HG02943 (cell line): Measurements from ENCODE around the gene KDM3B.
"Not testable (repeated sequence)": the region's sequence is repeated elsewhere in the genome, so short reads cannot be mapped to it uniquely, and the experiment has no call there.

ENCODE experiments used
- ATAC-seq: cut with Tn5 transposase; IDR thresholded peaks from one replicate; pipeline ENCODE4 v1.9.1; 2021; ENCODE audit warnings: mild to moderate bottlenecking, low read depth, moderate library complexity; ENCODE audit not compliant: unreplicated experiment

The KDM3B gene, protein sequence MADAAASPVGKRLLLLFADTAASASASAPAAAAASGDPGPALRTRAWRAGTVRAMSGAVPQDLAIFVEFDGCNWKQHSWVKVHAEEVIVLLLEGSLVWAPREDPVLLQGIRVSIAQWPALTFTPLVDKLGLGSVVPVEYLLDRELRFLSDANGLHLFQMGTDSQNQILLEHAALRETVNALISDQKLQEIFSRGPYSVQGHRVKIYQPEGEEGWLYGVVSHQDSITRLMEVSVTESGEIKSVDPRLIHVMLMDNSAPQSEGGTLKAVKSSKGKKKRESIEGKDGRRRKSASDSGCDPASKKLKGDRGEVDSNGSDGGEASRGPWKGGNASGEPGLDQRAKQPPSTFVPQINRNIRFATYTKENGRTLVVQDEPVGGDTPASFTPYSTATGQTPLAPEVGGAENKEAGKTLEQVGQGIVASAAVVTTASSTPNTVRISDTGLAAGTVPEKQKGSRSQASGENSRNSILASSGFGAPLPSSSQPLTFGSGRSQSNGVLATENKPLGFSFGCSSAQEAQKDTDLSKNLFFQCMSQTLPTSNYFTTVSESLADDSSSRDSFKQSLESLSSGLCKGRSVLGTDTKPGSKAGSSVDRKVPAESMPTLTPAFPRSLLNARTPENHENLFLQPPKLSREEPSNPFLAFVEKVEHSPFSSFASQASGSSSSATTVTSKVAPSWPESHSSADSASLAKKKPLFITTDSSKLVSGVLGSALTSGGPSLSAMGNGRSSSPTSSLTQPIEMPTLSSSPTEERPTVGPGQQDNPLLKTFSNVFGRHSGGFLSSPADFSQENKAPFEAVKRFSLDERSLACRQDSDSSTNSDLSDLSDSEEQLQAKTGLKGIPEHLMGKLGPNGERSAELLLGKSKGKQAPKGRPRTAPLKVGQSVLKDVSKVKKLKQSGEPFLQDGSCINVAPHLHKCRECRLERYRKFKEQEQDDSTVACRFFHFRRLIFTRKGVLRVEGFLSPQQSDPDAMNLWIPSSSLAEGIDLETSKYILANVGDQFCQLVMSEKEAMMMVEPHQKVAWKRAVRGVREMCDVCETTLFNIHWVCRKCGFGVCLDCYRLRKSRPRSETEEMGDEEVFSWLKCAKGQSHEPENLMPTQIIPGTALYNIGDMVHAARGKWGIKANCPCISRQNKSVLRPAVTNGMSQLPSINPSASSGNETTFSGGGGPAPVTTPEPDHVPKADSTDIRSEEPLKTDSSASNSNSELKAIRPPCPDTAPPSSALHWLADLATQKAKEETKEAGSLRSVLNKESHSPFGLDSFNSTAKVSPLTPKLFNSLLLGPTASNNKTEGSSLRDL (N-terminal part only)

GRCh38 chr5:138352071-138352721 is at the start of gene KDM3B:
Gene KDM3B, plus strand, starts transcription at chr5:138352685. Its CDS starts 111 bp downstream, at chr5:138352796.
- ATAC-seq, result peak; percentile 64

DNA sequence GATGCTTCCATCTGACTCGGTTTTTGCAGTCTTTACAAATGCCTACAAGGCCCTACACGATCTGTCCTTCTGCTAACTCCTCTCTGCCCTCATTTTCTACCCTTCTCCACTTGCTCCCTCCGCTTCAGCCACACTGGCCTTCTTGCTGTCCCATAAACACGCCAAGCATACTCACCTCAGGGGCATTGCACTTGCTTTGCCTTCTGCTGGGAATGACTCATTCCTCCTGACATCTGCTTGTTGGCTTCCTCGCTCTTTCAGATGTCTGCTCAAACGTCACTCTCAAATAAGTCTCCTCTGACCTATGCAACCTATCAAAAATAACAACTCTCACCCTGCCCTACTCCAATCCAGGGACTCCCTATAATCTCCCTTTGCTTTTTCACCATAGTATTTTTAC is 49.1 kb upstream of the KDM3B start:
- ATAC-seq, result no peak

GRCh38 chr5:138305797-138306196 is 46.7 kb upstream of the KDM3B start:
- ATAC-seq, result no peak

- no peak for ATAC-seq
These were observed 36.7 kb upstream of the KDM3B start for GRCh38 chr5:138315751-138316278.

DNA sequence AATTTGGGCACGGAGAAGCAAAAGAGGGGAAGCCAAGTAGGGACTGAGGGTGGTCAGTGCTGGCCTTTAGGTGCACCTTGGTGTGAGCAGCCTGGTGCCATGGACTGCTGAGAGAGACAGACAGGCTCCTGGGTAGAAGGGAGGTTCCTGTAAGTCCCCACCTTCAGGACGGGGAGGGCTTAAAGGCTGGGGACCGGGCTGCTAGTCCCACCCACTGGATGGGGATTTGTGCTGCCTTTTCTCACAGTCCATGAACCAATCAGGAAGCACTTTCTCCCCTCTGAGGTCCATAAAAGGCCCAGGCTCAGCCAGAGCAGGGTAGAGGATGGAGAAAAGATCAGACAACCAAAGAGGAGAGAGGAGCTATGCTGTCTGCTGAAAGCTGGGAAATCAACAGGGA is 36.1 kb upstream of the KDM3B start:
- no peak for ATAC-seq

- not testable (repeated sequence) for ATAC-seq
These were observed 34.3 kb upstream of the KDM3B start for GRCh38 chr5:138318211-138318610.

GRCh38 chr5:138330813-138331448 is 21.6 kb upstream of the KDM3B start:
- ATAC-seq, result no peak

DNA sequence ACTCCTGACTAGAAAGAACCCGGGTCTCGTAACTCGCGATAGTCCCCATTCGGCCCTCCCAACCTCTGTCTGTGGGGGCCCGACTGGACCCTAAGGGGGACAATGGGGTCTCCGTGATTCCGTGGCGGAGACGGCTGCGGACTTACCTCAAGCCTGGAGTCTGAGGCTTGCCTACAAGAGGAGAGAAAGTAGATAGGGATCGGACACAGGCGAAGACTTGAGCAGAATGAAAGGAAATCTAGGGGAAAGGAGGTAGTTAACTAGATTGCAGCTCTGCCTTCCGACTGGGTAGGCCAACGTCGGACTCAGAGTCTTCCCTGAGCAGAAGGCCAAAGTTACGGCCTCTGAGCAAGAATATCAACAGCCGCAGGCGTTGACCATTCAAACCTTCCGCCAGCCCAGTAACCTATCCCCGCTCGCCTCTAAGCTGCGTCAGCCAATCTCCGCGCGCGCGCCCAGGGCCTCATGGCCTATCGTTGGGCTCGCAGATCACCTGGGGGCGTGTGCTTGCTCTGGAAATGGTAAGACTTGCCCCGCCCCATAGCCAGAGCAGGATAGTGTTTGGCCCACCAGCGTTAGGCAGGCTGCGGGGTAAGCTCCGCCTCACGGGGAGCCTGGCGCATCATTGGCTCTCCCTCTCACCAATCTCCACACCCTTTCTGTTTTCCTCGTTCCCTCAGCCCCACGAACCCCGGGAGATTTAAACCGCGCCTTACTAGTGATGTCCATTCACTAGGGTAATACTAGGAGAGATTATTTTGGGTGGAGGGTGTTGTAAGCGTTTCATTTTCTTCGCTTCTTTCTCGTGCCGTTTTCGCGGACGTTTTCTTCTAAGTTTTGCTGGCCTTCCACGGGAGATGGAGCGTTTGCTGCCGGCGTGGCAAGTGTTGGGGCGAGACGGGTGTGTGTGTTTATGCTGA is 20.8 kb upstream of the KDM3B start, which contains the start of gene CDC25C:
TSS of gene CDC25C (minus strand) at position 356 of the 920 bp plus-strand sequence. CDS start 624 bp downstream, outside the sequence.
- peak; percentile 99 for ATAC-seq

DNA sequence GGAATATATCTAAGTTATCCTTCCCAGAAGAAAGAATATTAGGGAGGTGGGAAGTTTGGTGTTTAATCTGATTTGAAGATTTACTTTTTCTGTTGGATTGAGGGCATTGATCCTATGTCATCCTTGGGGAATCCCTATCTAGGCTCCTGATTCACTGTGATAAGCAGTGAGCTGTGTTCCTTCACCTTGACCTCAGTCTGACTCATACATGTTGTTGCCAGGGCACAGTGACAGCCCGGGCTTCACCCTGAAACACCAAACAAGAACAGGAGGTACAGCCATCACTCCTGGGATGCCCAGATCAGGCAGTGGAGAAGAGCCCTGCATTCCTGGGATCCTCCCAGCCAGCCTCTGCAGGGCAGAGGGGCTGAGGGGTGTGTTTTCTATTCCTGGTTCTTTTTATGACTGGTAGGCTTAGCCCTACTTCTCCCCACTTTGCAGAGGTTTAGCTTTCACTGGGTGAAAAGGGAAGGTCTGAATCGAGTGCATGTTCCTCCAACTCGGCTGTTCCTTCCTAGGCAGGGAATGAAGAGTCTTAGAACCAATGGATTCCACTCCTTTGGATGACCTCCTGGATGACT is 17.5 kb upstream of the KDM3B start:
- ATAC-seq, result no peak

DNA sequence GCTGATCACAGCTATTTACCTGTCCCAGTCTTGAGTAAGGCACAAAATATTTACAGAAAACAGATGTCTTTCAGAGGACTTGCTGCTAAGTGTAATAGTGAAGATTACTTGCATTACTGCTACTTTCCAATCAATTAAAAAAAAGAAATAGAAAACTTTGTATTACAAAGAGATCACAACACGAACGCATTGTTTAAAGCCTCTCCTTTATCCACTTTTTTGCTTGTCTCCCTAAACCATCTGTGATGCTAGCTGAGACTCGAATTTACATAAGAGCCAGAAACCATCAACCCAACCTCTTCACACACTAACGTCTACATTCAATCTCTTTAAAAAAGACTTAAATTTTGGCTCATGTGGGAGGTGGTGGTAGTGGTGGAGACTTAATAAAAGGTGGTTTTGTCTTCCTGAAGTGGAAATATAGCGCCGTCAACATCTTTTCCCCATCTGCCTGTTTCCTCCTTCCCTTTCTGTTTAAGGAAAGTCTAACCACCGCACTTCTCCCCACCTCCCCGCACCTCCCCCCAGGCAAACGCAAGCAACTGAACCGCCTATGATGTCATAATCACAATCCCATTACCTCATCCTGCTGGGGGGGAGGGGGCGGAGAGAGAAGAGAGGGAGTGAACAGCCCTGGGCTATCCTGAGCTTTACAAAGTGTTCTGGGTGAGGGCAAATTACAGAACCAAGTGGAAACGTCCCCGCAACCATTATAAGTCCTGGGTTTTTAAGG is 15.4 kb upstream of the KDM3B start:
- ATAC-seq, result peak; percentile 14

- ATAC-seq, result peak; percentile 68
These were observed 14.6 kb upstream of the KDM3B start, which contains the start of gene FAM53C for GRCh38 chr5:138337685-138338410. Gene FAM53C, plus strand, starts transcription at chr5:138338266. Its CDS starts 3,070 bp downstream, at chr5:138341336.

DNA sequence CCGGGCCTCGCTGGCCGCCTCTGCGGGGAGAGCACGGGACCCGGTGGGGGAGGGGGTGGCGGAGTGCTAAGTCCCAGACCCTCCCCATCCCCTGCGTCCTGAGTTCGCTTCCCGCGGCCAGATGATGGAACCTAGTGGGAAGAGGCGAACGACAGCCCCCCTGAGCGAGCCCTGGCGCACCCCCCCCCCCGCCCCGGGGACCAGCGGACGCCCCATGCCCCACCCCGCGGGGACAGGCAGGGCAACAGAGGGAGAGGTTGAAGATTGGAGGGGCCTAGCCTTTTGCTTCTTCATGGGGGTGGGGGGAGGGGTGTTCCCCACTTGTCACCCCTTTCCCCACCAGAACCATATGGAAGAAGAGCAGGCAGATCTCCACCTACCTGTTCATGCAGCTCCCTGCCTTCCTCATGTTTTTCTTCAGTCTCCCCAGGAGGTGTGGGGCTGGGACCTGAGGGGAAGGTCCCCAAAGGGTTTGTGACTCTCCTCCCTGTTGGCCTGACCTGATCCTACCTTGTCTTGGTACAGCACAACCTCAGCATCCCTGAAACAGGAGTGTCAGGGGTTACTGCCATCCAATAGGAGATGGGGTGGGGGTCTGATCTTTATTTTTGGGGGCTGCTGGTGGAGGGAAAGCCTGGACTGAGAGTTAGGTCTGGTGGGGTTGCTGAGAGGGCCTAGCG is 13.9 kb upstream of the KDM3B start:
- peak; percentile 1 for ATAC-seq

DNA sequence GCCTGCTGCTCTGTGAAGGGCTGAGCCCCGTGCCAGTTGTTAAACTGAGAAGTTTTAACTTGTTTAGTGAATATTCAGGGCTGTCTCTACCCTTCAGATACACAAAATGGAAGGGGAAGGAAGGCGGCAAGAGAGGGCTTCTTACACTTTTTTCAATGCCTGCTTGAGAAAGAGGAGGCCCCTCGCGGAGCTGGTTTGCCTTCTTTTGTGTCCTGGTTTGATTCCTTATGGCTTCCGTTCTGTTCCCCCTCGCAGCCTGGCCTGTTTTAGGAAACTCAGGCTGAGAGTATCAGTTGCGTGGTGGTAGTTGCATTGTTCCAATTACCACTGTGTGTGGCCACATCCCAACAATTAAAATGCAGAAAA is 13.4 kb upstream of the KDM3B start:
- no peak for ATAC-seq

DNA sequence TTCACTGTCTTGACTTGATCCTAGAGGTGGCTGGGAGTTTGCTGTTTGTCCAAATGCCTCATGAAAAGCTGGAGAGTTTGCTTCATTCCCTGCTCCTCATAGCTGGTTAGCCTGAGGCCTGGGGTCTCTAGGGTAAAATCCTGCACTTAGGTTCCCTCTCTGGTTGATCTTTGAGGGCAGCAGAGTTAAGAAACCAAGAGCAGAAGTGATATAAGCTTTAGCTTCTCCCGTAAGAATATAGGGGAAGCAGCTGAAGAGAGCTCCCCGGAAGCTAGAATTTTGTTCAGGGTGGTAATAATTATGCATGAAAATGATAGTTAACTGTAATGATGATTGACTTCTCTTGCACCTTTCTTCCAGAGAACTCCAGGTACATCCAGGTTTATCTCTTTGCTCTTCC is 13.0 kb upstream of the KDM3B start:
- no peak for ATAC-seq

GRCh38 chr5:138340008-138340407 is 12.5 kb upstream of the KDM3B start:
- no peak for ATAC-seq
